ENCODE measurements around the gene FAM120B.

The FAM120B gene

GRCh38 chr6:170290296-170291128 lies 16.0 kb upstream of the FAM120B start, which contains the start of gene DLL1:
Gene DLL1 (minus strand): TSS chr6:170291078. CDS start chr6:170290139, 939 bp downstream.
- no peak within 1 kb of the TSS for H3K27ac ChIP-seq
- H3K27me3 ChIP-seq (ENCODE audit: insufficient read depth, low read depth, severe bottlenecking): peaks cover 98% of the 10 kb centered on the region
- H3K9me3 ChIP-seq (ENCODE audit: severe bottlenecking): no peaks in the 10 kb centered on the region
- peak; percentile 87 for DNase-seq
- no peak for TF ChIP-seq CTCF (IDR thresholded peaks at IDR 0.05; ENCODE audit: low read depth, low read length)
- no peaks in the 10 kb centered on the region for H3K36me3 ChIP-seq
- H3K4me3 ChIP-seq (ENCODE audit: low read depth, low read length): peak within 1 kb of the TSS; percentile 30

GRCh38 chr6:170291271-170292110 lies 15.1 kb upstream of the FAM120B start:
- peak overlapping the region; percentile 19; the same call in 1 of the 2 replicates for H3K4me3 ChIP-seq (ENCODE audit: low read depth, low read length)
- peak; percentile 39; the same call in 1 of the 2 replicates for TF ChIP-seq CTCF (IDR thresholded peaks at IDR 0.05; ENCODE audit: low read depth, low read length)
- peaks cover 97% of the 10 kb centered on the region for H3K27me3 ChIP-seq (ENCODE audit: insufficient read depth, low read depth, severe bottlenecking)
- no peaks in the 10 kb centered on the region for H3K9me3 ChIP-seq (ENCODE audit: severe bottlenecking)
- H3K27ac ChIP-seq: no peak overlapping the region
- no peaks in the 10 kb centered on the region for H3K36me3 ChIP-seq
- DNase-seq: peak; percentile 58

DNA sequence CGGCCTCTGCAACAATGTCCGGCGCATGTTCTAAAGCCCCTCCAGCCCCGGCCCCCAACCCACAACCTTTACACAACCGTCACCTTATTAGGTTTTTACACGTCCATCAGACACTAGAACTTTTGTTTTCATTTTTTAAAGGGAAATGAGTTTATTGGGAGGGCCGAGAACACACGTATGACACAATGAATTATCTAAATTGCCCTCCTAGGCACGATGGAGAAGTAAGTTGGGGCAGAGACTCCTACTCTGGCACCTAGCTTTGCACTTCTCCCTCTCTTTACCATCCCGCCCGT lies 14.5 kb upstream of the FAM120B start:
- Histone ChIP-seq H3K27me3 (ENCODE audit: insufficient read depth, low read depth, severe bottlenecking) (peaks cover 97% of the 10 kb centered on the region), H3K27ac (no peak overlapping the region)

DNA sequence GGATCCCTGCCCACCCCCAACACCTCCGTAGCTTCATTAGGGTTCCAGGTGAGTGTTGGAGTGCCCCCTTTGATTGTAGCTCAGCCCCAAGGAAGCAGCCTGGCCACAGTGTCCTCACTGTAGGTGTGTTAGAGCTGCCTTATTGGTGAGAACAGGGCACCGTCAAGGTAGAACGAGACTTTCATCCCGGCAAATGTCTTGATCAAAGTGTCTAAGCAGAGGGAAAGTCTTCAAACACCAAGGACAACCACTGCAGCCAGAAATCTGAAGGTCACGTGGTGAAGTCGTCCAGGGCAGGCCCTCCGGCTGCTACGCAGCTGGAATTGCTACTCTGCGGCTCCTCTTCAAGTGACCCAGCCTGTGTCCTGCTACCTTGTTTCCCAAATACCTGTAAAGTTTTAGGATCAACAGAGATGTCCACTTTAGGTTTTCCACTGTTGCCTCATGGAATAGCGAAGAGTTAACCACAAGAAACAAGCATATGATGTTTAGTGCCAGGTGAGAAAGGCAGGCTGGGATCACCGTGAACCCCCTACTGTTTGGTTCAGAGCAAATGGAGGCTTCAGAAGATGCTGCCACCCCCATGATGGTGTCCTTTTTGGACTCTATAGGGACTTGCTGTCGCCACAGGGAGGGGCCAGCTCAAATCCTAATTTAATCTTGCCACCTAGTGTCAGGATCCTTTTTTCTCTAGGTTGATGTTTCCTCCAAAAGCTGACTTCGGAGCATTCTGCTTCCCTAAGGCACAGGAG lies 14.0 kb upstream of the FAM120B start:
- H3K36me3 ChIP-seq: no peaks in the 10 kb centered on the region
- no peak for DNase-seq
- H3K4me3 ChIP-seq (ENCODE audit: low read depth, low read length): no peak overlapping the region
- peaks cover 97% of the 10 kb centered on the region for H3K27me3 ChIP-seq (ENCODE audit: insufficient read depth, low read depth, severe bottlenecking)
- no peak for TF ChIP-seq CTCF (IDR thresholded peaks at IDR 0.05; ENCODE audit: low read depth, low read length)
- H3K9me3 ChIP-seq (ENCODE audit: severe bottlenecking): no peaks in the 10 kb centered on the region
- H3K27ac ChIP-seq: no peak overlapping the region

More for the DNA sequence above, 14.5 kb upstream of the FAM120B start:
- no peak for DNase-seq
- Histone ChIP-seq H3K9me3 (ENCODE audit: severe bottlenecking) (no peaks in the 10 kb centered on the region), H3K4me3 (ENCODE audit: low read depth, low read length) (no peak overlapping the region), H3K36me3 (no peaks in the 10 kb centered on the region)
- no peak for TF ChIP-seq CTCF (IDR thresholded peaks at IDR 0.05; ENCODE audit: low read depth, low read length)

GRCh38 chr6:170293341-170294231 lies 13.0 kb upstream of the FAM120B start:
- Histone ChIP-seq H3K9me3 (ENCODE audit: severe bottlenecking) (no peaks in the 10 kb centered on the region), H3K4me3 (ENCODE audit: low read depth, low read length) (no peak overlapping the region), H3K27me3 (ENCODE audit: insufficient read depth, low read depth, severe bottlenecking) (peaks cover 97% of the 10 kb centered on the region), H3K27ac (no peak overlapping the region), H3K36me3 (no peaks in the 10 kb centered on the region)
- no peak for TF ChIP-seq CTCF (IDR thresholded peaks at IDR 0.05; ENCODE audit: low read depth, low read length)
- no peak for DNase-seq

Measured in WERI-Rb-1 (cell line).